Stimulated activated CD8-positive, alpha-beta memory T cell treated with anti-CD3 and anti-CD28 coated beads, Interleukin-7, amount 100 ng/mL, for 24 hours (primary cell): Measurements from ENCODE around the gene PPP1R36.
A peak's percentile ranks its signal among the peaks of the same experiment; 100 is the strongest.
"Not testable (repeated sequence)": the region's sequence is repeated elsewhere in the genome, so short reads cannot be mapped to it uniquely, and the experiment has no call there.

Experiments used
- DNase-seq: peaks from one replicate; pipeline ENCODE4 v3.0.0-alpha.2; 2020; ENCODE audit warnings: low read depth

Gene PPP1R36

GRCh38 chr14:64612971-64613666 lies 63.4 kb downstream of the PPP1R36 start:
- DNase-seq: no peak

GRCh38 chr14:64614166-64614565 lies 64.4 kb downstream of the PPP1R36 start:
- no peak for DNase-seq

- DNase-seq: no peak
Measured at GRCh38 chr14:64614805-64615391, 65.1 kb downstream of the PPP1R36 start.

GRCh38 chr14:64617872-64618408 lies 68.2 kb downstream of the PPP1R36 start:
- DNase-seq: not testable (repeated sequence)

GRCh38 chr14:64620910-64621309 lies 71.1 kb downstream of the PPP1R36 start:
- DNase-seq: no peak

GRCh38 chr14:64623554-64624165 lies 73.9 kb downstream of the PPP1R36 start:
- DNase-seq: no peak

GRCh38 chr14:64625386-64626232 lies 75.8 kb downstream of the PPP1R36 start:
- no peak for DNase-seq

GRCh38 chr14:64628940-64629408 lies 79.2 kb downstream of the PPP1R36 start:
- no peak for DNase-seq

- DNase-seq: no peak
Measured at GRCh38 chr14:64630778-64631177, 81.0 kb downstream of the PPP1R36 start.

- not testable (repeated sequence) for DNase-seq
Measured at GRCh38 chr14:64631222-64631621, 81.5 kb downstream of the PPP1R36 start.

- DNase-seq: no peak
Measured at GRCh38 chr14:64632056-64632455, 82.3 kb downstream of the PPP1R36 start.

- no peak for DNase-seq
Measured at GRCh38 chr14:64634558-64634957, 84.8 kb downstream of the PPP1R36 start.

GRCh38 chr14:64636208-64636979 lies 86.6 kb downstream of the PPP1R36 start:
- DNase-seq: peak; percentile 55

- DNase-seq: no peak
Measured at GRCh38 chr14:64636980-64637429, 87.2 kb downstream of the PPP1R36 start.

GRCh38 chr14:64637735-64638473 lies 88.1 kb downstream of the PPP1R36 start:
- no peak for DNase-seq

- no peak for DNase-seq
Measured at GRCh38 chr14:64638625-64639024, 88.9 kb downstream of the PPP1R36 start.
